G401 (cell line): ENCODE measurements around the gene AP1M1. TPM values are rescaled to one million over a fixed set of nuclear protein-coding genes. Genes with fewer than 3 reads are reported as not detected.
"Not testable (repeated sequence)": the region's sequence is repeated elsewhere in the genome, so short reads cannot be mapped to it uniquely, and the experiment has no call there.

Source experiments
- DNase-seq: peaks from one replicate; pipeline ENCODE4 v3.0.0-alpha.2; 2015; ENCODE audit warnings: low spot score
- in situ Hi-C: cut with HindIII; loops from 2 replicates; pipeline ENCODE4 v1.10.0; 2016; ENCODE audit warnings: low sequenced_read_pairs, mixed read lengths
- total RNA-seq: library from RNA; depleted of rRNA; stranded (reverse); fragments of >200 nt; shearing (Covaris generic); gene quantifications from 2 replicates; pipeline ENCODE4 v1.2.3, GENCODE V29; 2014; rRNA removed

The AP1M1 gene
- total RNA-seq, 1 experiment from 2014 or later = 91.4 TPM

GRCh38 chr19:16280306-16280705 is 82.6 kb downstream of the AP1M1 start:
- DNase-seq = no peak
- in situ Hi-C loops = no loop called here

- in situ Hi-C loops = no loop called here
- DNase-seq = no peak
Observed at GRCh38 chr19:16281743-16282142, 84.0 kb downstream of the AP1M1 start.

GRCh38 chr19:16283210-16284061 is 85.7 kb downstream of the AP1M1 start:
- in situ Hi-C loops = no loop called here

GRCh38 chr19:16284505-16284904 is 86.8 kb downstream of the AP1M1 start:
- DNase-seq = no peak
- in situ Hi-C loops = no loop called here

More at GRCh38 chr19:16283210-16284061, 85.7 kb downstream of the AP1M1 start:
- peak; percentile 14 for DNase-seq

- in situ Hi-C loops, DNase-seq: not testable (repeated sequence)
Observed at GRCh38 chr19:16285079-16285478, 87.4 kb downstream of the AP1M1 start.

- no peak for DNase-seq
- in situ Hi-C loops = no loop called here
Observed at GRCh38 chr19:16285769-16286498, 88.2 kb downstream of the AP1M1 start.

- in situ Hi-C loops = no loop called here
- no peak for DNase-seq
Observed at GRCh38 chr19:16288544-16288943, 90.8 kb downstream of the AP1M1 start.

- in situ Hi-C loops = no loop called here
Observed at GRCh38 chr19:16289594-16289993, 91.9 kb downstream of the AP1M1 start.

GRCh38 chr19:16290692-16291091 is 93.0 kb downstream of the AP1M1 start:
- no peak for DNase-seq
- in situ Hi-C loops = no loop called here

More at GRCh38 chr19:16289594-16289993, 91.9 kb downstream of the AP1M1 start:
- no peak for DNase-seq

GRCh38 chr19:16293118-16294091 is 95.7 kb downstream of the AP1M1 start:
- no peak for DNase-seq
- in situ Hi-C loops = no loop called here

- DNase-seq = no peak
- in situ Hi-C loops = no loop called here
Observed at GRCh38 chr19:16295057-16295456, 97.3 kb downstream of the AP1M1 start.

Other genes starting within 250 kb of the AP1M1 start
- not detected in 2 replicates for gene OR10H4, start 248.9 kb upstream of the AP1M1 start, total RNA-seq
- 367 and 385 TPM in 2 replicates for gene TPM4, start 121.4 kb upstream of the AP1M1 start, total RNA-seq
- gene RAB8A, start 86.0 kb upstream of the AP1M1 start, total RNA-seq = 92.9 and 111 TPM in 2 replicates
- not detected in 2 replicates for gene HSH2D, start 54.2 kb upstream of the AP1M1 start, total RNA-seq
- not detected in 2 replicates for gene CIB3, start 24.4 kb upstream of the AP1M1 start, total RNA-seq
- 161 and 172 TPM in 2 replicates for gene FAM32A, start 12.5 kb upstream of the AP1M1 start, total RNA-seq
- gene KLF2, start 126.9 kb downstream of the AP1M1 start, total RNA-seq = 4.8 TPM in 1 of 2 replicates, not detected in the other